LNCaP clone FGC (cell line): ENCODE measurements around the gene DCAF6.

Experiments used
- DNase-seq: peaks from one replicate; pipeline ENCODE4 v3.0.0-alpha.2; 2011; ENCODE audit warnings: low read depth
- H3K4me3 ChIP-seq: 2 replicates; pipeline ENCODE4 v1.5.1; 2011; ENCODE audit warnings: mild to moderate bottlenecking, low read depth, low read length, control low read depth
- CTCF ChIP-seq: IDR thresholded peaks from 2 replicates; pipeline ENCODE4 v1.5.1; 2012; ENCODE audit warnings: mild to moderate bottlenecking; ENCODE audit not compliant: control insufficient read depth, insufficient read depth; ENCODE audit errors: extremely low read depth

The DCAF6 gene

GRCh38 chr1:167964646-167965045, 28.2 kb downstream of the DCAF6 start:
- no peak overlapping the region for H3K4me3 ChIP-seq
- no peak for TF ChIP-seq CTCF
- DNase-seq = no peak

- TF ChIP-seq CTCF = no peak
- DNase-seq = no peak
- no peak overlapping the region for H3K4me3 ChIP-seq
Measured at GRCh38 chr1:167966050-167966449, 29.6 kb downstream of the DCAF6 start.

GRCh38 chr1:167968569-167968968, 32.1 kb downstream of the DCAF6 start:
- no peak for TF ChIP-seq CTCF
- DNase-seq = no peak
- no peak overlapping the region for H3K4me3 ChIP-seq

- no peak overlapping the region for H3K4me3 ChIP-seq
- no peak for TF ChIP-seq CTCF
- DNase-seq = no peak
Measured at GRCh38 chr1:167973832-167974231, 37.3 kb downstream of the DCAF6 start.

- no peak for DNase-seq
- H3K4me3 ChIP-seq = no peak overlapping the region
- TF ChIP-seq CTCF = no peak
Measured at GRCh38 chr1:167974698-167975097, 38.2 kb downstream of the DCAF6 start.

- DNase-seq = no peak
- H3K4me3 ChIP-seq = no peak overlapping the region
- no peak for TF ChIP-seq CTCF
Measured at GRCh38 chr1:167977245-167977644, 40.8 kb downstream of the DCAF6 start.

- no peak overlapping the region for H3K4me3 ChIP-seq
- no peak for TF ChIP-seq CTCF
Measured at GRCh38 chr1:167981933-167982332, 45.5 kb downstream of the DCAF6 start.

More at GRCh38 chr1:167981933-167982332, 45.5 kb downstream of the DCAF6 start:
- no peak for DNase-seq
